GM18526 (cell line): Measurements from ENCODE around the gene ZNF185.

ENCODE experiments used
- POLR2A ChIP-seq: IDR thresholded peaks from 3 replicates; pipeline ENCODE4 v1.6.1; 2011; ENCODE audit not compliant: insufficient read length; ENCODE audit errors: extremely low read depth

ZNF185 gene

DNA sequence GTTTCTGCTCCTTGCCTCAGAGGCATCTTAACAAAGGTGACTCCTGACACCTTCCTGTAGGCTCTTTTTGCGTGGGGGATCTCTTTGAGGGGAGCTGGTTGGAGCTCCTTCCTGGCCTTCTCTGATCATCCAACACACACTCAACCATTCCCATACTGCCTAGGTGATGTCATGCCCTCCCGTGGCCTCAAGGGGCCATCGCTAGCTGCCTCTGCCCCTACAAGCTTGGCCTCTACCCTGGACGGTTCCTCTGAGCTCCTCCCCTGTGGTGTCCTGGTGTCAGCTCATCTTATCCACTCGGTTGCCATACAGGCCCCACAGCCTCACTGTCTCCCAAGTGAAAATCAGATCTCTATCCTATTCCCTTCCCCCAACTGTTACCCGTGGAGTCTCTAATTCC is 13.7 kb upstream of the ZNF185 start:
- no peak for TF ChIP-seq POLR2A

DNA sequence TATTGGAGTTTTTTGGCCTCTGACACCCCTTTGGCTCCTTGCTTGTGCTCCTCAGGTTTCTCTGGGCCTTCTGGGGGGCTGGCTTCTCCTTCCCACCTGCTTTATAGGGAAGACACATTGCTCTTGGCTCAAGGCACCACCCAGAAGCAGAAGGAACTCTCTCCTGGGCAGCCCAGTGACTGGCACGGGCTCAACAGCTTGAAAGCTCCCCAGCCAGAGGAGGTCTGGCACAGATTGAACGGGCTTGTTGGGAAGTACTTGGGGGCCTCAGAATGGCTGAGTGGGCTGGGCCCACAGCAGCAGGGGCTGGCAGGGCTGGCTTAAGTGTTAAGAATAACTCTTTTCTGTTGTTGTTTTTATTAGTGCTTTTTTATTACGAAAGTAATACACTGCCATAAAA is 11.2 kb upstream of the ZNF185 start:
- TF ChIP-seq POLR2A, result no peak

- TF ChIP-seq POLR2A, result no peak
Measured at GRCh38 chrX:152892499-152892898, 5.4 kb upstream of the ZNF185 start.

GRCh38 chrX:152892999-152893891 is 4.6 kb upstream of the ZNF185 start:
- TF ChIP-seq POLR2A, result no peak

GRCh38 chrX:152893980-152894610 is 3.8 kb upstream of the ZNF185 start:
- TF ChIP-seq POLR2A, result no peak

GRCh38 chrX:152895121-152895520 is 2.7 kb upstream of the ZNF185 start:
- no peak for TF ChIP-seq POLR2A

- no peak for TF ChIP-seq POLR2A
Measured at GRCh38 chrX:152895724-152896420, 2.0 kb upstream of the ZNF185 start.

- TF ChIP-seq POLR2A, result no peak
Measured at GRCh38 chrX:152896450-152896849, 1.4 kb upstream of the ZNF185 start.

DNA sequence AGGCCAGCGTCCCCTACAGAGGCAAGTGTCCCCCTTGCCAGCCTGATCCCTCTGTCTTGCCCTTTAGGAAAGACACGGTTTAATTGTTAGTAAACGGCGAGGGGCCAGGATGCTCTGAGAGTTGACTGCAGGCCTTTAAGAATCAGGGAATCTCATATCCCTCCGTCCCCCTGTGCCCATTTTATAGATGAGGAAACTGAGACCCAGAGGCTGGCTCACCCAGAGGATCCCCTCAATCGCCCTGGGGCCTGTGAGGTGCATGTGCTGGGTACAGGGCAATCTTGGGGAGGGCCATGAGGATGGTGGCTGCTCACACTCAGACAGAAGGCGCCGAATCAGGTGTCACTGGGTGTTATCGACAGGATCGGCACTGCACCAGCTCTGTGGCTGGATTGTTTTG is 575 bp downstream of the ZNF185 start:
- TF ChIP-seq POLR2A, result no peak

DNA sequence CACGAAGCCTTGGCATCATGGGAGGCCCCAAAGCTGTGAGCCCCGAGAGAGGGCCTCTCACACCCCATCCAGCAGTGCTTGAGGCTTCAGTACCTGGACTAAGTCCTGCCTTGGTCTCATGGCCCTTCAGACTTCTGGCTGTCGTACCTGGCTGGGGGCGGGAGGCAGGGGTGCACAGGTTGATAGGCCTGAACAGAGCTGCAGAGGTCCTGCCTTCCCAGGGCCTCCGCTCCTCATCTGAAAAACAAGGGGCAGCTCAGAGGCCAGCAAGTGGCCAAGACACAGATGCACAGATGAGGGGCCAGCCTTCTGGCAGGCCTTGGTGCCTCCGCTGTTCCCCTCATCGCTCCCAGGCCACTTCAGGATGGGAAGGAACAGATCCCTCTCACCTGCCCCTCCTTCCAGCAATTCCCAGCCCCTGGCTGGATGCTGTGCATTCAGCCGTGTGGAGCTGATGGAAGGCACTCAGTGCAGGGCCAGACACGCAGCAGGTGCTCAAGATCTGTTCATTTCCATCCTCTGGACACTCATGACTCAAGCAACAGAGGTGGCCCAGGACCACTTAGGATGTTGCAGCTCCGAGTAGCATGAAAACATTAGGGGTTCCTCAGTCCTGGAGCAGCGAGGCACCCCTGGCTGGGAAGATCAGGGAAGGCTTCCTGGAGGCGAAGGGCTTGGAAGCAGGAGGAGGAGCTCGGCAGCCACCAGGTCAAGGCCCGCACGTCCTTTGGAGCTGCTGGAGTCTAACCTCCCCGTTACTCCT is 1.4 kb downstream of the ZNF185 start:
- TF ChIP-seq POLR2A, result no peak

GRCh38 chrX:152899874-152900719 is 2.2 kb downstream of the ZNF185 start:
- no peak for TF ChIP-seq POLR2A

GRCh38 chrX:152900937-152901445 is 3.1 kb downstream of the ZNF185 start:
- TF ChIP-seq POLR2A, result no peak

DNA sequence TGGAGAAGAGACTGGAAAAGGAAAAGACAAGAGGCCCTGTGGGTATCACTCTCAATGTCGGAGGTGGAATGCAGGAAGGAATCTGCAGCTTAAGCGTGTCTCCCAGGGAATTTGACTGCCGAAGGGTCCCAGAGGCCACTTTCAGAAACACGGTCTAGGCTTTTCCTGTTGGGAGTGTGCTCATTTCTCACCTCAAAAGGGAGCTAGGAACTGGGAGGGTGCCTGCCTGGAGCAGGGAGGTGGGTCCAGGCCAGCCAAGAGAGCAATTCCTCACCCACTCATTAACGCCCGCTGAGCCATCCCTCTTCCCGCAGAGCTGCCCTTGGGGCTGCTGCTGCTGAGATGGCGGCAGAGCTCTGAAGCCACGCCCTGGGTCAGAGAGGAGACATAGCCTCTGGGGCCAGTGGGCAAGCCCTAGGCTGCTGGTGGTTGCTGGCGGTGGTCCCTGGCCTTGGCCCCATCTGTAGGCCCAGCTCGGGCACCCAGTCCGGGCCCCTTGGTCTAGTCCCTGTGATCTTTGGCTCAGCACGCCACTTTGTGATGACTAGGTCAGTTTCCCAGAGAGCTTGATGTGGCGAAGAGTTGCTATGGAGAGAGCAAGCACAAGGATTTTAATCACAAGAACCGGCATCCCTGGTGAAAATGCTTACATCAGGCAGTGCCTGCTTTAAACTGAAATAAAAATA is 4.1 kb downstream of the ZNF185 start:
- no peak for TF ChIP-seq POLR2A

DNA sequence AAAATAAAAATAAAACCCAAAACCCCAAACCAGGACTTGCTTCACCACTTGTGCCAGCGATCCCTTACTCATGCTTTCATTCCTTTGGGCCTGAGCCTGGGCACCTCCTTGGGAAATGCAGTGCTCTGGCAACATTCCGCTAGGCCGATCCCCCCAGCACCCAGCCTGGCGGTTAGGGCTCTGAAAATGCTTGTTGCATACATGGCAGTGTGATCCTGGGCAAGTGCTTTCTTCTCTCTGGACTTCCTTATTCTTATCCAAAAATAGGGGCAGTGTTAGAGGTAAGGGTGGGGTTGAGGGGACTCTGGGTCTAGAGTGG is 4.6 kb downstream of the ZNF185 start:
- no peak for TF ChIP-seq POLR2A

DNA sequence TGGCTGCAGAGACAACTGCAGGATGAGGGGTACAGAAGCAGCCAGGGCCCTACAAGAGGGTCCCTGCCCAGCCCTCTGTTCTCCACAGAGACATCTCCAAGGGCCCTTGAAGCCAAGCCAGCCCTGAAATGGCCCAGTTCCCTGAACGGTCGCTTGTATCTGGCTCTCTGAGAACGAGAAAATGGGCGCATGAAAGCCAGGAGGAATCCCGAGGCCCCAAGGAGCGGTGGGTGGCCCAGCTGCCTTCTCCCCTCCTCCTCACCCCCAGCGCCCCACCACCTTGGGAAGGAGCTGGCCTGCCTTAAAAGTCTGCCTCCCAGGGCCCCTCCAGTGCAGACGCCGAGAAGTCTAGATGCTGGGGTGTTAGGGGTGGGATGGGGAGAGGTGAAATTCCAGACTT is 5.7 kb downstream of the ZNF185 start:
- TF ChIP-seq POLR2A, result no peak
